ENCODE results near the gene RHOT2. TPM values are rescaled to one million over a fixed set of nuclear protein-coding genes. Genes with fewer than 3 reads are reported as not detected.
"Not testable (repeated sequence)": the region's sequence is repeated elsewhere in the genome, so short reads cannot be mapped to it uniquely, and the experiment has no call there.

RHOT2 gene
- total RNA-seq, 1 experiment from 2014 or later = 98.5 TPM

- no peak for TF ChIP-seq SP1 (IDR thresholded peaks at IDR 0.05; ENCODE audit: low read depth)
Measured at GRCh38 chr16:687499-687898, 19.6 kb downstream of the RHOT2 start (continued).

GRCh38 chr16:689175-689897, 21.4 kb downstream of the RHOT2 start:
- BruUV-seq (replicated peaks) = no TSS peak
- CTCF ChIA-PET = interaction anchor here (0.9 to 1.3 kb wide), 2 partner anchors 9 to 23 kb away, joined by 3 read pairs; partner anchors contain the start of gene STUB1
- Histone ChIP-seq H3K27ac (ENCODE audit: low read depth, low read length) (peak overlapping the region; percentile 72), H2AFZ (ENCODE audit: low read depth, low read length, poor library complexity, severe bottlenecking) (no peak overlapping the region), H3K79me2 (ENCODE audit: insufficient read depth, low read length) (peaks cover 19% of the 10 kb centered on the region; the same call in 1 of the 2 replicates), H3K9ac (ENCODE audit: low read length) (peak overlapping the region; percentile 85), H4K20me1 (ENCODE audit: insufficient read depth) (no peaks in the 10 kb centered on the region), H3K9me2 (ENCODE audit: insufficient read depth) (no peaks in the 10 kb centered on the region), H3K36me3 (ENCODE audit: control insufficient read depth in 1 of 2, insufficient read depth in 2 of 2, low read length in 2 of 2) (peaks cover 0 to 7% of the 10 kb centered on the region in 2 experiments; a peak in 1 of 4 replicates), H3K4me2 (ENCODE audit: low read length) (peak overlapping the region; percentile 95), H3K4me1 (ENCODE audit: control insufficient read depth in 1 of 2, insufficient read depth in 2 of 2, low read length in 2 of 2) (peaks cover 10 to 41% of the 10 kb centered on the region in 2 experiments; a peak in 3 of 4 replicates), H3K27me3 (ENCODE audit: insufficient read depth, low read length) (no peaks in the 10 kb centered on the region), H3K9me3 (ENCODE audit: control insufficient read depth in 1 of 2, insufficient read depth in 1 of 2, low read depth in 1 of 2, low read length in 2 of 2) (no peaks in the 10 kb centered on the region), H3K4me3 (replicated peaks in 1 of 2; ENCODE audit: low read depth in 1 of 2, low read length in 2 of 2) (peak overlapping the region; percentile 87 to 92)
- DNase-seq (ENCODE audit: low read depth, low spot score) (no peak), ATAC-seq (peak; percentile 9)
- POLR2A ChIA-PET = no interaction called here
- intact Hi-C loops (cut with micrococcal nuclease) = no loop called here
- RAD21 ChIA-PET (ENCODE audit: low non-redundant PET in 1 of 2, low total read pairs in 2 of 2, uncharacterized antibody in 2 of 2, unreplicated experiment in 2 of 2) = no interaction called here
- no peak for TF ChIP-seq SIN3A (IDR thresholded peaks at IDR 0.05; ENCODE audit: low read depth)
- TF ChIP-seq ZFX (IDR thresholded peaks at IDR 0.05) = no peak
- TF ChIP-seq CTCF (IDR thresholded peaks at IDR 0.05 in 2 of 3, conservative IDR thresholded peaks at IDR 0.05 in 1 of 3; ENCODE audit: borderline replicate concordance in 1 of 3, insufficient read depth in 1 of 3, low read depth in 2 of 3, low read length in 2 of 3) = no peak
- TF ChIP-seq SP1 (IDR thresholded peaks at IDR 0.05; ENCODE audit: low read depth) = no peak
- TF ChIP-seq POLR2A (IDR thresholded peaks at IDR 0.05; ENCODE audit: borderline replicate concordance, extremely low read depth, insufficient read depth, insufficient read length) = no peak
- TF ChIP-seq YY1 (IDR thresholded peaks at IDR 0.05; ENCODE audit: extremely low read depth, insufficient replicate concordance, low read depth, low read length) = no peak
- TF ChIP-seq EZH2 (IDR thresholded peaks at IDR 0.05) = no peak
- TF ChIP-seq ZBTB33 (IDR thresholded peaks at IDR 0.05; ENCODE audit: extremely low read depth, insufficient replicate concordance, low read length) = no peak
- no peak for TF ChIP-seq POLR2AphosphoS5 (IDR thresholded peaks at IDR 0.05; ENCODE audit: low read depth, low read length)
- no peak for TF ChIP-seq CEBPB (IDR thresholded peaks at IDR 0.05; ENCODE audit: low read depth)
- no peak for TF ChIP-seq MAX (IDR thresholded peaks at IDR 0.05)
- TF ChIP-seq ATF3 (IDR thresholded peaks at IDR 0.05) = no peak
- no peak for TF ChIP-seq SRF (IDR thresholded peaks at IDR 0.05; ENCODE audit: low read depth)
- TF ChIP-seq ELF1 (IDR thresholded peaks at IDR 0.05; ENCODE audit: borderline replicate concordance, low read depth) = no peak
- no peak for TF ChIP-seq JUND (IDR thresholded peaks at IDR 0.05)

- not testable (repeated sequence) for H3K27ac ChIP-seq (ENCODE audit: low read depth, low read length); ATAC-seq
Measured at GRCh38 chr16:691242-691641, 23.3 kb downstream of the RHOT2 start.

More at GRCh38 chr16:691242-691641, 23.3 kb downstream of the RHOT2 start:
- H4K20me1 ChIP-seq (ENCODE audit: insufficient read depth); POLR2A ChIA-PET; DNase-seq (ENCODE audit: low read depth, low spot score); BruUV-seq (replicated peaks); H3K4me3 ChIP-seq (replicated peaks in 1 of 2; ENCODE audit: low read depth in 1 of 2, low read length in 2 of 2); RAD21 ChIA-PET (ENCODE audit: low non-redundant PET in 1 of 2, low total read pairs in 2 of 2, uncharacterized antibody in 2 of 2, unreplicated experiment in 2 of 2); H3K9me3 ChIP-seq (ENCODE audit: control insufficient read depth in 1 of 2, insufficient read depth in 1 of 2, low read depth in 1 of 2, low read length in 2 of 2); H3K27me3 ChIP-seq (ENCODE audit: insufficient read depth, low read length); H2AFZ ChIP-seq (ENCODE audit: low read depth, low read length, poor library complexity, severe bottlenecking); H3K4me2 ChIP-seq (ENCODE audit: low read length); intact Hi-C loops (cut with micrococcal nuclease); CTCF ChIA-PET; H3K9ac ChIP-seq (ENCODE audit: low read length); H3K9me2 ChIP-seq (ENCODE audit: insufficient read depth); H3K36me3 ChIP-seq (ENCODE audit: control insufficient read depth in 1 of 2, insufficient read depth in 2 of 2, low read length in 2 of 2): not testable (repeated sequence)
- Histone ChIP-seq H3K79me2 (ENCODE audit: insufficient read depth, low read length) (peaks cover 17% of the 10 kb centered on the region; the same call in 1 of the 2 replicates), H3K4me1 (ENCODE audit: control insufficient read depth in 1 of 2, insufficient read depth in 2 of 2, low read length in 2 of 2) (peaks cover 16 to 40% of the 10 kb centered on the region in 2 experiments)

All from HCT116 (cell line).